Measurements from ENCODE around the gene STK24. TPM values are rescaled to one million over a fixed set of nuclear protein-coding genes. Genes with fewer than 3 reads are reported as not detected.

STK24 gene
- total RNA-seq, 1 donor from 2014 or later: 168 TPM

- Histone ChIP-seq H3K27me3 (ENCODE audit: control insufficient read depth, insufficient read depth, low read length) (no peaks in the 10 kb centered on the region), H3K4me3 (ENCODE audit: low read depth, low read length) (no peak overlapping the region), H3K36me3 (ENCODE audit: control insufficient read depth, insufficient read depth, low read length) (no peaks in the 10 kb centered on the region)
- FAIRE-seq (no peak), DNase-seq (ENCODE audit: low read depth) (no peak)
- TF ChIP-seq, protein P1, sequence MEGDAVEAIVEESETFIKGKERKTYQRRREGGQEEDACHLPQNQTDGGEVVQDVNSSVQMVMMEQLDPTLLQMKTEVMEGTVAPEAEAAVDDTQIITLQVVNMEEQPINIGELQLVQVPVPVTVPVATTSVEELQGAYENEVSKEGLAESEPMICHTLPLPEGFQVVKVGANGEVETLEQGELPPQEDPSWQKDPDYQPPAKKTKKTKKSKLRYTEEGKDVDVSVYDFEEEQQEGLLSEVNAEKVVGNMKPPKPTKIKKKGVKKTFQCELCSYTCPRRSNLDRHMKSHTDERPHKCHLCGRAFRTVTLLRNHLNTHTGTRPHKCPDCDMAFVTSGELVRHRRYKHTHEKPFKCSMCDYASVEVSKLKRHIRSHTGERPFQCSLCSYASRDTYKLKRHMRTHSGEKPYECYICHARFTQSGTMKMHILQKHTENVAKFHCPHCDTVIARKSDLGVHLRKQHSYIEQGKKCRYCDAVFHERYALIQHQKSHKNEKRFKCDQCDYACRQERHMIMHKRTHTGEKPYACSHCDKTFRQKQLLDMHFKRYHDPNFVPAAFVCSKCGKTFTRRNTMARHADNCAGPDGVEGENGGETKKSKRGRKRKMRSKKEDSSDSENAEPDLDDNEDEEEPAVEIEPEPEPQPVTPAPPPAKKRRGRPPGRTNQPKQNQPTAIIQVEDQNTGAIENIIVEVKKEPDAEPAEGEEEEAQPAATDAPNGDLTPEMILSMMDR (IDR thresholded peaks at IDR 0.05; ENCODE audit: insufficient read depth, low read length, severe bottlenecking): no peak
Observed at GRCh38 chr13:98439896-98440295, 137.0 kb downstream of the STK24 start.

DNA sequence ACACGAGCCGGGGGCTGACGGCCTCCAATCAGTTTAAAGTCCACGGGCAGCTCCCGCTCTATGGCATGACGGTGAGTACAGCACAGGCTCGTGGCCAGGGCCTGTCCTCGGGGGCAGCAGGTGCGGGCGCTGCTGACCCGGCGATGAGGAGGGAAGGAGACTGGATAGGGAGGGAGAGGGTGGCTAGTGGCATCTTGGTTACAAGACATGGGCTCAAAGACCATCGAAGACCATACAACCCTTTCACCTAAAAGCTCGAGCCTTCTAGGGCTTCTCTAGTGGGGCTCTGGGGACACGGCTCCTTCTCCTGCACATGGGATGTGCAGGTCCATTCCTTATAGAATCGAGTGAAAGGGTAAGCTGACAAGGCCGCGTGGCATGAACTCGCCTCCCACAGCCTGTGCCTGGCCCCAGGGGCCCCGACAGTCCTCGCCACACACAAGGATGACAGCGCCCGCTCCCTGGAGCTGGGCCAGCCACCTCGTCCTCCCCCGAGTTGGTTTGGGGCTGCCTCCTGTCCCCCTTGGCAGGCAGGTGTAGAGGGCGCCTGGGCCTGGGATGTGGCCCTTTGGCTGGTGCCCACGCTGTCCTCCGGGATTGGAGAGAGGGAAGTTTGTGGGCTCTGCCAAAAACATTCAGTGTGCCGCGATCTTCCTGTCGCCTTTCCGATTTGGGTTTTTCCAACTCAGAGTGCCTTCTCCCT lies 137.6 kb downstream of the STK24 start:
- Histone ChIP-seq H3K4me3 (ENCODE audit: low read depth, low read length) (no peak overlapping the region), H3K27me3 (ENCODE audit: control insufficient read depth, insufficient read depth, low read length) (no peaks in the 10 kb centered on the region), H3K36me3 (ENCODE audit: control insufficient read depth, insufficient read depth, low read length) (no peaks in the 10 kb centered on the region)
- TF ChIP-seq, protein P1 (IDR thresholded peaks at IDR 0.05; ENCODE audit: insufficient read depth, low read length, severe bottlenecking): no peak
- DNase-seq (ENCODE audit: low read depth) (no peak), FAIRE-seq (no peak)

GRCh38 chr13:98438246-98439125 lies 138.4 kb downstream of the STK24 start:
- H3K27me3 ChIP-seq (ENCODE audit: control insufficient read depth, insufficient read depth, low read length): no peaks in the 10 kb centered on the region
- TF ChIP-seq, protein P1 (IDR thresholded peaks at IDR 0.05; ENCODE audit: insufficient read depth, low read length, severe bottlenecking): no peak
- FAIRE-seq (no peak), DNase-seq (ENCODE audit: low read depth) (no peak)
- H3K4me3 ChIP-seq (ENCODE audit: low read depth, low read length): no peak overlapping the region
- H3K36me3 ChIP-seq (ENCODE audit: control insufficient read depth, insufficient read depth, low read length): no peaks in the 10 kb centered on the region

DNA sequence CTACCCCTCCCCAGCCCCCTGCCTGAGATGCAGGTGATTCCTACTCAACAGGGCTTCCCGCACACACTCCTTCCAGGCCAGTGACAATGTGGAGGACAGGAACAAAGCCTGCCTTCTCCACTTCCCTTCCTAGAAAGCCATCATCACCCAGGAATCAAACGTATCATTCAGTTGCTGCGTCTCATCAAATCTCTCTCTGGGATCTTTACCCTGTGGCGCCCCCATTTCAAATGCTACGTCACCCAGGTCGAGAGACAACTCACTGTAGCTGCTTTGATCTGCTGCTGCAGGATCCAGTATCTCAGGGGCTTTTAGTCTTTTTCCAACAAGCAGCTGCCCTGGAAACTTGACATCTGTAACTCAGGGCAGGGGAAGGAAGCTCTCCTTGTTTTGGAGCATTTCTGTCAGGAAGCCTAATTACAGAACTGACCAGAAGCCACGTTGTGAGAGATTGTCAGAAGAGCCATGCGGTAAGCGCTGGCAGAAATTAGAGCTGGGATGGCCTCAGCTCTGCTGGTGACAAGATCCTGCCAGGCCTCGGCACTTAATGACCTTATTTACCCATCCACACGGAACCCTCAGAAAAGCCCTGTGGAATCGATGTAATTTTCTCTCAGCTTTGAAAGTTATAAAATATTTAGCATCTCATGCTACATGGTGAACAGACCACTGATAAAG lies 140.5 kb downstream of the STK24 start:
- DNase-seq (ENCODE audit: low read depth) (no peak), FAIRE-seq (no peak)
- no peak overlapping the region for H3K4me3 ChIP-seq (ENCODE audit: low read depth, low read length)
- no peaks in the 10 kb centered on the region for H3K36me3 ChIP-seq (ENCODE audit: control insufficient read depth, insufficient read depth, low read length)
- H3K27me3 ChIP-seq (ENCODE audit: control insufficient read depth, insufficient read depth, low read length): no peaks in the 10 kb centered on the region
- TF ChIP-seq, protein P1 (IDR thresholded peaks at IDR 0.05; ENCODE audit: insufficient read depth, low read length, severe bottlenecking): no peak

DNA sequence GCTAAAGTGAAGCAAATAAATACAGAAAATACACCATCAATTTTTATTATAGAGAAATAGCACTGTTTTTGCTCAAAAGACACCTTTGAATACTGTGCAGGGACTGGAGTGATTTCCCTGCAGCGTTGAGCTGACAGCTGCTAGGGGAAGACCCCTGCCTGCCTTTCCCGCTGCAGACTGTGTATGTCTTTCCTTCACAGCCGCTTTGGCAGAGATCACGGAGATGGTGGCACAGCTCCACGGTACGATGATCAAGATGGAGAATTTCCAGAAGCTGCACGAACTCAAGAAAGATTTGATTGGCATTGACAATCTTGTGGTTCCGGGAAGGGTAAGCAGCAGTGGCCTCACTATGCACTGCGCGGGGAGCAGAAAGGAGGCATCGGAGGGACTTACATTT lies 141.5 kb downstream of the STK24 start:
- FAIRE-seq (no peak), DNase-seq (ENCODE audit: low read depth) (no peak)
- Histone ChIP-seq H3K27me3 (ENCODE audit: control insufficient read depth, insufficient read depth, low read length) (no peaks in the 10 kb centered on the region), H3K36me3 (ENCODE audit: control insufficient read depth, insufficient read depth, low read length) (no peaks in the 10 kb centered on the region), H3K4me3 (ENCODE audit: low read depth, low read length) (no peak overlapping the region)
- TF ChIP-seq, protein P1 (IDR thresholded peaks at IDR 0.05; ENCODE audit: insufficient read depth, low read length, severe bottlenecking): no peak
